HG03175 (cell line): ENCODE data around the gene HTR7.
"Not testable (repeated sequence)": the region's sequence is repeated elsewhere in the genome, so short reads cannot be mapped to it uniquely, and the experiment has no call there.

Experiments
- ATAC-seq: cut with Tn5 transposase; IDR thresholded peaks from one replicate; pipeline ENCODE4 v1.9.1; 2021; ENCODE audit warnings: mild to moderate bottlenecking, moderate library complexity; ENCODE audit not compliant: unreplicated experiment

HTR7 gene

GRCh38 chr10:90857635-90858460 lies at the start of gene HTR7:
TSS of gene HTR7 (minus strand) at chr10:90858039. CDS start at chr10:90857671, 368 bp downstream.
- ATAC-seq: peak; percentile 73

GRCh38 chr10:90906596-90906995 lies 48.8 kb upstream of the HTR7 start:
- ATAC-seq: no peak

- ATAC-seq: no peak
Measured at GRCh38 chr10:90905925-90906324, 48.1 kb upstream of the HTR7 start.

GRCh38 chr10:90896916-90897315 lies 39.1 kb upstream of the HTR7 start:
- not testable (repeated sequence) for ATAC-seq

- no peak for ATAC-seq
Measured at GRCh38 chr10:90893190-90893589, 35.4 kb upstream of the HTR7 start.

GRCh38 chr10:90890347-90890746 lies 32.5 kb upstream of the HTR7 start:
- no peak for ATAC-seq

GRCh38 chr10:90889636-90890035 lies 31.8 kb upstream of the HTR7 start:
- no peak for ATAC-seq

- ATAC-seq: no peak
Measured at GRCh38 chr10:90888387-90888786, 30.5 kb upstream of the HTR7 start.

- no peak for ATAC-seq
Measured at GRCh38 chr10:90887555-90887954, 29.7 kb upstream of the HTR7 start.

GRCh38 chr10:90885176-90885575 lies 27.3 kb upstream of the HTR7 start:
- no peak for ATAC-seq

- no peak for ATAC-seq
Measured at GRCh38 chr10:90884431-90884830, 26.6 kb upstream of the HTR7 start.

- not testable (repeated sequence) for ATAC-seq
Measured at GRCh38 chr10:90880059-90880719, 22.4 kb upstream of the HTR7 start.

GRCh38 chr10:90879062-90879461 lies 21.2 kb upstream of the HTR7 start:
- ATAC-seq: no peak

- ATAC-seq: no peak
Measured at GRCh38 chr10:90872648-90873020, 14.8 kb upstream of the HTR7 start.

- ATAC-seq: peak; percentile 97
Measured at GRCh38 chr10:90871766-90872647, 14.2 kb upstream of the HTR7 start, which contains the start of gene RPP30. TSS of gene RPP30 (plus strand) at chr10:90871974. CDS start at chr10:90871987, 13 bp downstream.

- ATAC-seq: peak; percentile 62
Measured at GRCh38 chr10:90871279-90871765, 13.5 kb upstream of the HTR7 start.

GRCh38 chr10:90866050-90866598 lies 8.3 kb upstream of the HTR7 start:
- ATAC-seq: no peak

GRCh38 chr10:90865401-90865800 lies 7.6 kb upstream of the HTR7 start:
- no peak for ATAC-seq

- ATAC-seq: no peak
Measured at GRCh38 chr10:90862908-90863514, 5.2 kb upstream of the HTR7 start.

GRCh38 chr10:90860790-90861189 lies 3.0 kb upstream of the HTR7 start:
- ATAC-seq: no peak
